SU-DHL-6 (cell line): ENCODE results near the gene CERS6.

Source experiments
- EZH2phosphoT487 ChIP-seq: fragments of 200-600 bp; sonication (generic), shearing (Covaris generic); conservative IDR thresholded peaks from 2 replicates; pipeline ENCODE4 v1.6.1; 2018; ENCODE audit warnings: mild to moderate bottlenecking, antibody characterized with exemption, low read length, moderate library complexity, mixed read lengths
- TF ChIP-seq, protein P1 (sequence below): fragments of 200-600 bp; sonication (generic); IDR thresholded peaks from one replicate; pipeline ENCODE4 v1.5.1; 2017; ENCODE audit warnings: antibody characterized with exemption, mild to moderate bottlenecking, low read length, moderate library complexity; ENCODE audit not compliant: insufficient read depth, poor library complexity, severe bottlenecking

DNA sequence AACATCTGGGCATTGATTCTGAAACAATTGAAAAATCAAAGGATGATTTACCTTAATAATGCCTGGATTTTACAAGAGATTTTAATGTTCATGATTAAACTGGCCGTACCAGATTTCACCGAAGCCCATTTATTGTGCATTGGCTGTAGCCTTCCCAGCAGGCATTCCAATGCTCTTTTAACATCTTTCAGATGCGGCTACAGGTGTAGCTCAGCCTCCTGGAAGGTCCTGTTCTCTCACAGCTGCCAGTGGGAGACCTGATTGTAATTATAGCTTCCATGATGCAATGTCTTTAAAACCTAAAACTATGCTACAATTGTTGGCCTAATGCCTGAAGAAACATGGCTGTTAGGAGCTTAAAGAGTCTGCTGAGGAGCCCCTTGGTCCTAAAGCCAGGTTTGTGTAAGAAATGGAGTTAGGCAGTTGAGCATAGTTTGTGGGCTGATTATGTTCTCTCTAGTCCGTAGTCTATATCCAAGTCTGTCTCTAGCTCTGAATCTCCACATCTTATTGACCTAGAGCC is 147.4 kb downstream of the CERS6 start:
- TF ChIP-seq, protein P1, sequence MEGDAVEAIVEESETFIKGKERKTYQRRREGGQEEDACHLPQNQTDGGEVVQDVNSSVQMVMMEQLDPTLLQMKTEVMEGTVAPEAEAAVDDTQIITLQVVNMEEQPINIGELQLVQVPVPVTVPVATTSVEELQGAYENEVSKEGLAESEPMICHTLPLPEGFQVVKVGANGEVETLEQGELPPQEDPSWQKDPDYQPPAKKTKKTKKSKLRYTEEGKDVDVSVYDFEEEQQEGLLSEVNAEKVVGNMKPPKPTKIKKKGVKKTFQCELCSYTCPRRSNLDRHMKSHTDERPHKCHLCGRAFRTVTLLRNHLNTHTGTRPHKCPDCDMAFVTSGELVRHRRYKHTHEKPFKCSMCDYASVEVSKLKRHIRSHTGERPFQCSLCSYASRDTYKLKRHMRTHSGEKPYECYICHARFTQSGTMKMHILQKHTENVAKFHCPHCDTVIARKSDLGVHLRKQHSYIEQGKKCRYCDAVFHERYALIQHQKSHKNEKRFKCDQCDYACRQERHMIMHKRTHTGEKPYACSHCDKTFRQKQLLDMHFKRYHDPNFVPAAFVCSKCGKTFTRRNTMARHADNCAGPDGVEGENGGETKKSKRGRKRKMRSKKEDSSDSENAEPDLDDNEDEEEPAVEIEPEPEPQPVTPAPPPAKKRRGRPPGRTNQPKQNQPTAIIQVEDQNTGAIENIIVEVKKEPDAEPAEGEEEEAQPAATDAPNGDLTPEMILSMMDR: no peak
- TF ChIP-seq EZH2phosphoT487: no peak
